ENCODE measurements around the gene TM6SF1.

The TM6SF1 gene

DNA sequence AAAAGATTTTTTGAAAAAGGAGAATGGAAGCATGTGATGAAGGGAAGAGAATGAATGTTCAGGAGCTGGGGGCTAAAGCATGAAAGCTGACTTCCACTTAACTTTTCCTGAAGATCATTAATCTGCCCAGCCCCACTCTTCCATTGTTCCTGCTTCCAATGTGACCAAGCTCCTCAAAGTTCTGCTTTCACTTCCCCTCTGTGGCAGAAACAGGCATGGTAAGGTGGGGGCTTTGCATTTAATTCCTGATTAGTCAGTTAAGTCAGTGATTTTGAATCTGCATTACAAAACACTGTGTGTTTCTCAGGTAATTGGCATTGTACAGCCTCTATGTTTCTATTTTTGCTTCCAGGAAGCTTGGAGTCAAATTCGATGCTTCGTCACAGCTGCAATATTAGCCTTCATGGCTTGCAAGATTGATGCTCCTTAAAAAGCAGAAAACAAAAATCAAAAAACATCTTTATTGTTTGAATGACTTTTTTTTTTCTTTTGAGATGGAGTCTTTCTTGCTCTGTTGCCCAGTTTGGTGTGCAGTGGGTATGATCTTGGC, 7.3 kb upstream of the TM6SF1 start:
- TF ChIP-seq POLR2A (IDR thresholded peaks at IDR 0.05; ENCODE audit: low read depth, low read length) = no peak
- no peak for FAIRE-seq
- no peak for DNase-seq (ENCODE audit: insufficient read length, low spot score)

- no peak for TF ChIP-seq POLR2A (IDR thresholded peaks at IDR 0.05; ENCODE audit: low read depth, low read length)
- FAIRE-seq (no peak), DNase-seq (ENCODE audit: insufficient read length, low spot score) (no peak)
These were observed 5.1 kb upstream of the TM6SF1 start for GRCh38 chr15:83102346-83102745.

DNA sequence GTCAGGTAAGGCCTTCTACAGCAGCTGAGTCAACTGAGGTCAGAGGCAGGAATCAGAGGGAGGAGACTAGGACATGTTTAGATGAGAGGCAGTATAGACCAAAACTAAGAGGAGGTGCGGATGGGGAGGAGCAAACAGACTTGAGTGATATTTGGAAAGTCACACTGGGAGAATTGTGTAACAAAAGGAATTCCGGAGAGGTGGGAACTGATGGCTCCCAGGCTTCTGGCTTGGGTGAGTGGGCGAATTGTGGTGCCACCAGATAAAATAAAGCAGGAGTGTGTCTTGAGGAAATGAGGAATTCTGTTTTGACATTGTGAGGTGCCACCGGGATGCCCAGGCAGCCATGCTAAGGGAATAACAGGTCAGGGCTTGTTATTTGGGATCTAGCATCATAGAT, 3.3 kb upstream of the TM6SF1 start:
- DNase-seq (ENCODE audit: insufficient read length, low spot score) (no peak), FAIRE-seq (no peak)
- TF ChIP-seq POLR2A (IDR thresholded peaks at IDR 0.05; ENCODE audit: low read depth, low read length) = no peak

DNA sequence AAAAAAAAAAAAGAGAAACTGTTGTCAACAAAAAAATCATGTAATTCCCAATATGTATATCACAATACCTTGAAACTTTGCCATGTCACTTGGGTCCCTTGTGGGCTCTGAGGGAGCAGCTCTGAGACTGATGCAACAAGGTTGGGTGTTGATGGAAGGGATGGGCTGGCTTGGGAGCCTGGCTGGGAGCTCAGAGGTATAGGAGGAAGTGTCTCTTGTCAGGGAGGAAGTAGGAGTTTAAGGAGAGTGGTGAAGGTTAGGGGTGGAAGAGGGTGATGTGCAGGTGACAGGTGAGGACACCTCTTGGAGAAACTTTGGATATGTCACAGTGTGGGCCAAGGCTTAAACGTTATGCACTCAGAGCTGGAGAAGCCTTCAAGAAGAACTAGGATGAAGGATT, 2.0 kb upstream of the TM6SF1 start:
- TF ChIP-seq POLR2A (IDR thresholded peaks at IDR 0.05; ENCODE audit: low read depth, low read length) = no peak
- FAIRE-seq (no peak), DNase-seq (ENCODE audit: insufficient read length, low spot score) (no peak)

DNA sequence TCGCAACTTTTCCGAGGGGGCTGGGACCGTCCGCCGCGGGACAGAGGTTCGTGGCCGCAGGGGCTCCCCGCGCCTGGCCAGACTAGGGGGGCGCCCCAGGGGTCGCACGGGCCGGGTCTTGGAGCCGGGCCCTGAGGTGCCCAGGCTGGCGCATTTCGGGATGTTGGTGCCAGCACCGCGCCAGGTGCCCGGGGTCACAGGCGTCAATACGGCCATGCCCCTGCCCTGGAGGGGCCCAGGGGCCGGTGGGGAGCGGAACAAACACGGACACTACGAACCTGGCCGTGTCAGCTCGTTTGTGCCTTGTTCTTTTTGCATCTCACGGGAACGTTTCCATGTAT, 366 bp downstream of the TM6SF1 start:
- TF ChIP-seq POLR2A (IDR thresholded peaks at IDR 0.05; ENCODE audit: low read depth, low read length) = no peak
- FAIRE-seq = no peak
- no peak for DNase-seq (ENCODE audit: insufficient read length, low spot score)

GRCh38 chr15:83108266-83109219, 1.1 kb downstream of the TM6SF1 start:
- no peak for TF ChIP-seq POLR2A (IDR thresholded peaks at IDR 0.05; ENCODE audit: low read depth, low read length)
- DNase-seq (ENCODE audit: insufficient read length, low spot score) = no peak
- no peak for FAIRE-seq

- no peak for TF ChIP-seq POLR2A (IDR thresholded peaks at IDR 0.05; ENCODE audit: low read depth, low read length)
- FAIRE-seq (no peak), DNase-seq (ENCODE audit: insufficient read length, low spot score) (no peak)
These were observed 2.1 kb downstream of the TM6SF1 start for GRCh38 chr15:83109532-83109931.

DNA sequence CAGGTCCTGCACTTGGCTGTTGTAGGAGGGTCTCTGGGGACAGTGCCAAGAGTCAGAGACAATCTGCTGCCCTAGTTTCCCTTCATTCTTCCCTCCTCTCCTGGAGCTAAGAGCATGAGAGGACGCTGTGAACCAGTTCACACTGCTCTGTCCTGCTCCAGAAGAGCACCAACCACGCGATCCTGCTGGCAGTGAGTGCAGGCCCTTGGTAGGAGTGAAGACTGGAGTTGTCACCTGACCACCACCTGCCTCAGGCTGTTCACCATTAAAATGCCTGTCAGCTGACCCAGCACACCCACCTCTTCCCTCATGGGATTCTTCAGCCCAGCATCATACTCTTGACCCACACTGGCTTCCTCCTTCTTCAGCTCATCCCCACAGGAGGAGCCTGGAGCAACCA, 2.9 kb downstream of the TM6SF1 start:
- DNase-seq (ENCODE audit: insufficient read length, low spot score) (no peak), FAIRE-seq (no peak)
- TF ChIP-seq POLR2A (IDR thresholded peaks at IDR 0.05; ENCODE audit: low read depth, low read length) = no peak

GRCh38 chr15:83111149-83111548, 3.7 kb downstream of the TM6SF1 start:
- no peak for TF ChIP-seq POLR2A (IDR thresholded peaks at IDR 0.05; ENCODE audit: low read depth, low read length)
- DNase-seq (ENCODE audit: insufficient read length, low spot score) (no peak), FAIRE-seq (no peak)

DNA sequence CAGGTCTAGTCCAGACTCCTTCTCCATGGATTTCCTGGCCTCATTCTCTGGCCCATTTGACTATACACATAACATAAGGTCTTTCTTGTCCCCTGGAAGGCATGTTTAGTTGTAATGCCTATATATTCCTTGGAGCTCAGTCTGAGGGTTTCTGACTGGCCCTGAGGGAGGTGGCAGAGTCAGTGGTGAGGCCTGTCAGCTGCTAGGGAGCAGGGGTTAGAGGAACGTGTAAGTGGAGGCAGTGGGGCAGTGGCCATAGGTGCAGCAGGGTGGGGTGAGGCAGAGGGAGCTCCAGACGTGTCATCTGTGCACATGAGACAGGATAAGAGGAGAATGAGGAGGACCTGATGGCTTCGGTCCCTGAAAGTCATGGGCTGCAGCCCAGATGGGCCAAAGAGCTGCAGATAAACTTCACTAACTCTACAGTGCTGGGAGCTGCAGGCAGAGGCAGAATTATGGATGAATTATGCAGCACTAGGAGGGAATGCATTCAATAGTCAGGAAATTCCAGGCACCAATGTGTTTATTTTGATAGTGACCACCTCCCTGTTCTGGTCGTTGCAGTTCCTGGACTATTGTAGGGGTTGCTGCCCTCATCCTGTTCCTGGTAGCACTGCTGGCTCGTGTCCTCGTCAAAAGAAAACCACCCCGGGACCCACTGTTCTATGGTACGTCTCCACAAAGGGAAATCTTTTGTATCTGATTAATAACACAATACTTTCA, 4.9 kb downstream of the TM6SF1 start:
- no peak for TF ChIP-seq POLR2A (IDR thresholded peaks at IDR 0.05; ENCODE audit: low read depth, low read length)
- no peak for FAIRE-seq

DNA sequence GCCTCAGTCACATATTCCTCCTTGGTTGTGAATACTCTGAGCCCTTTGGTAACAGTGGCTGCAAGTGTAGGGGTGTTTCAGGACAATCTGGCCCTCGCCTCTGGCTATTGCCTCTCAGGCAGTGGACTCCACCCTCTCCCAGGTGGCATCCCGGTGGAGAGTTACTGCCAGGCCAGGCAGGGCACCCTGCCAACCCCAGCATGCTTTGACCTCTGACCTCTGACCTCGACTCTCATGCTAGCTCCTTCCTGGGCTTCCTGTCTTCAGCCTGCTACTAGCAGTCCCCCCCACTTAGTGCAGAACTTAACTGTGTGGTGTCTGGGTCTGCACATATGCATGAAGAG, 5.5 kb downstream of the TM6SF1 start:
- DNase-seq (ENCODE audit: insufficient read length, low spot score) (no peak), FAIRE-seq (no peak)
- TF ChIP-seq POLR2A (IDR thresholded peaks at IDR 0.05; ENCODE audit: low read depth, low read length) = no peak

More for the DNA sequence above, 4.9 kb downstream of the TM6SF1 start:
- DNase-seq (ENCODE audit: insufficient read length, low spot score) = no peak

- DNase-seq (ENCODE audit: insufficient read length, low spot score) = no peak
- no peak for TF ChIP-seq POLR2A (IDR thresholded peaks at IDR 0.05; ENCODE audit: low read depth, low read length)
- no peak for FAIRE-seq
These were observed 6.6 kb downstream of the TM6SF1 start for GRCh38 chr15:83113881-83114674.

GRCh38 chr15:83114856-83115255, 7.4 kb downstream of the TM6SF1 start:
- no peak for TF ChIP-seq POLR2A (IDR thresholded peaks at IDR 0.05; ENCODE audit: low read depth, low read length)
- DNase-seq (ENCODE audit: insufficient read length, low spot score) = no peak
- FAIRE-seq = no peak

DNA sequence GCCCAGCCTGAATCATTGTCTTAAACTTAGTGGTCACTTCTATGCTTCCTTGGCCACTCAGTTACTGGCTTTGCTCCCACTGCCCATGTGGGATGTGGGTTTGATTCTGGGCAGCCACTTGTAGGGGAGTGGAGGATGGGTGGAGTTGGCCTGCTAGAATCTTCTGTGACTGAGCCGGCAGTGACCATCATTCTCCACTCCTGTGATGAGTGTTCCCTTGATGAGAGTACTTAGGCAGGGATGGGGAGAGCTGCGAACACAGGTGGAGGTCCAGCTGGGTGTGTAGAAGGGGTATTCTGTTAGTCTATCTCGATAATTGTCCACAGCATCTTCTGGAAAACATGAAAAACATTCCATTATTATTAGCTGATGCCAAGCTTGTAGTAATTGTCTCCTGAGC, 8.0 kb downstream of the TM6SF1 start:
- DNase-seq (ENCODE audit: insufficient read length, low spot score) (no peak), FAIRE-seq (no peak)
- TF ChIP-seq POLR2A (IDR thresholded peaks at IDR 0.05; ENCODE audit: low read depth, low read length) = no peak
